OCI-LY7 (cell line): ENCODE data around the gene MTFP1. TPM values are rescaled to one million over a fixed set of nuclear protein-coding genes. Genes with fewer than 3 reads are reported as not detected.

ENCODE experiments used
- BruUV-seq: library from RNA; stranded (reverse); fragments of 400-500 nt; replicated peaks from 2 replicates; lab custom pipeline; 2021; lab: Mats Ljungman, UMichigan
- CTCF ChIA-PET: fragments of 300-600 bp; sonication (Branson Sonifier 250); formaldehyde crosslinking; loops from one replicate; lab custom pipeline; 2022; ENCODE audit warnings: antibody characterized with exemption; ENCODE audit not compliant: unreplicated experiment; lab: Charles Lee
- POLR2A ChIA-PET: fragments of 300-600 bp; sonication (Branson Sonifier 250); formaldehyde crosslinking; loops from one replicate; lab custom pipeline; 2022; ENCODE audit warnings: antibody characterized with exemption; lab: Charles Lee
- DNase-seq: peaks from one replicate; pipeline ENCODE4 v3.0.0-alpha.2; 2015; ENCODE audit warnings: low spot score
- H2AFZ ChIP-seq: fragments of 200-600 bp; sonication (generic), shearing (Covaris generic); 2 replicates; pipeline ENCODE4 v1.6.1; 2014; ENCODE audit warnings: mild to moderate bottlenecking, antibody characterized with exemption, low read length, moderate library complexity
- H3K27ac ChIP-seq: fragments of 200-600 bp; sonication (generic); 2 replicates; pipeline ENCODE4 v1.5.1; 2014; ENCODE audit warnings: mixed run types, low read depth, mild to moderate bottlenecking, moderate library complexity, low read length, inconsistent platforms; ENCODE audit not compliant: poor library complexity, severe bottlenecking
- H3K36me3 ChIP-seq: fragments of 200-600 bp; sonication (generic); 2 replicates; pipeline ENCODE4 v1.6.1; 2014; ENCODE audit warnings: mild to moderate bottlenecking, antibody characterized with exemption, low read length, moderate library complexity, mixed read lengths; ENCODE audit not compliant: insufficient read depth
- H3K4me1 ChIP-seq: fragments of 200-600 bp; sonication (generic); 2 replicates; pipeline ENCODE4 v1.5.1; 2014; ENCODE audit warnings: mild to moderate bottlenecking, low read length; ENCODE audit not compliant: insufficient read depth, poor library complexity, severe bottlenecking
- H3K4me2 ChIP-seq: fragments of 200-600 bp; sonication (generic); 2 replicates; pipeline ENCODE4 v1.6.1; 2014; ENCODE audit warnings: mild to moderate bottlenecking, low read length
- H3K4me3 ChIP-seq: fragments of 200-600 bp; sonication (generic); 2 replicates; pipeline ENCODE4 v1.5.1; 2014; ENCODE audit warnings: mild to moderate bottlenecking, low read depth, low read length; ENCODE audit not compliant: poor library complexity, severe bottlenecking
- H3K79me2 ChIP-seq: fragments of 200-600 bp; sonication (generic); 2 replicates; pipeline ENCODE4 v1.6.1; 2016; ENCODE audit warnings: low read depth, mild to moderate bottlenecking, low read length, moderate library complexity, mixed read lengths; ENCODE audit not compliant: insufficient read depth
- H3K9me2 ChIP-seq: fragments of 200-600 bp; sonication (generic); 2 replicates; pipeline ENCODE4 v1.6.1; 2016; ENCODE audit warnings: mild to moderate bottlenecking, low read length, mixed read lengths; ENCODE audit not compliant: insufficient read depth
- H3K9me3 ChIP-seq: fragments of 200-600 bp; sonication (generic); 2 replicates; pipeline ENCODE4 v1.6.1; 2014; ENCODE audit warnings: mild to moderate bottlenecking, mixed run types, low read length, mixed read lengths
- H4K20me1 ChIP-seq: fragments of 200-600 bp; sonication (generic); 2 replicates; pipeline ENCODE4 v1.6.1; 2014; ENCODE audit warnings: mild to moderate bottlenecking, antibody characterized with exemption, low read length, moderate library complexity, mixed read lengths; ENCODE audit not compliant: insufficient read depth
- CTCF ChIP-seq: fragments of 200-600 bp; sonication (generic); conservative IDR thresholded peaks from 2 replicates; pipeline ENCODE4 v1.5.1; 2014; ENCODE audit warnings: mild to moderate bottlenecking, antibody characterized with exemption, low read length, moderate library complexity, mixed read lengths
- EZH2phosphoT487 ChIP-seq: fragments of 200-600 bp; sonication (generic); IDR thresholded peaks from 2 replicates; pipeline ENCODE4 v1.6.1; 2018; ENCODE audit warnings: low read depth, borderline replicate concordance, mild to moderate bottlenecking, mixed run types, antibody characterized with exemption, low read length, moderate library complexity, mixed read lengths
- intact Hi-C: fragments of 100-400 bp; cut with micrococcal nuclease; formaldehyde crosslinking; loops from one replicate; pipeline ENCODE4 v1.10.0; 2022; ENCODE audit not compliant: unreplicated experiment
- total RNA-seq, 2 experiments: library from RNA; depleted of rRNA in 1 of 2; stranded (reverse); fragments of >200 nt in 1 of 2; shearing (Covaris generic) in 1 of 2; gene quantifications; 2 replicates each; pipeline ENCODE4 v1.2.3, GENCODE V29; 2014 to 2022

The MTFP1 gene
- total RNA-seq, 2 experiments from 2014 or later: 81.9 to 83.2 TPM

- no peak overlapping the region for H3K4me2 ChIP-seq
- ChIA-PET POLR2A (no interaction called here), CTCF (interaction anchor here (0.7 kb wide), 1 partner anchor 33 kb away, joined by 4 read pairs; no protein-coding TSS in a partner anchor)
- no peak overlapping the region for H2AFZ ChIP-seq
- H3K4me1 ChIP-seq: peaks cover 8% of the 10 kb centered on the region
- DNase-seq: no peak
- H3K9me3 ChIP-seq: no peaks in the 10 kb centered on the region
- intact Hi-C loops: no loop called here
- H3K27ac ChIP-seq: no peak overlapping the region
- TF ChIP-seq EZH2phosphoT487 (no peak), CTCF (no peak)
- H4K20me1 ChIP-seq: no peaks in the 10 kb centered on the region
- no TSS peak for BruUV-seq
- H3K79me2 ChIP-seq: no peaks in the 10 kb centered on the region
- no peaks in the 10 kb centered on the region for H3K9me2 ChIP-seq
- no peaks in the 10 kb centered on the region for H3K36me3 ChIP-seq
- H3K4me3 ChIP-seq: no peak overlapping the region
Measured at GRCh38 chr22:30397656-30398635, 27.6 kb upstream of the MTFP1 start.

- H3K36me3 ChIP-seq: no peaks in the 10 kb centered on the region
- no peaks in the 10 kb centered on the region for H3K9me2 ChIP-seq
- no peak overlapping the region for H3K4me2 ChIP-seq
- no peak overlapping the region for H3K4me3 ChIP-seq
- ChIA-PET CTCF (no interaction called here), POLR2A (interaction anchor here (0.7 kb wide), 1 partner anchor 591 kb away, joined by 9 read pairs; no protein-coding TSS in a partner anchor)
- no peaks in the 10 kb centered on the region for H3K4me1 ChIP-seq
- no peaks in the 10 kb centered on the region for H3K79me2 ChIP-seq
- DNase-seq: no peak
- BruUV-seq: no TSS peak
- no peaks in the 10 kb centered on the region for H4K20me1 ChIP-seq
- intact Hi-C loops: no loop called here
- no peaks in the 10 kb centered on the region for H3K9me3 ChIP-seq
- TF ChIP-seq CTCF: no peak
- no peak for TF ChIP-seq EZH2phosphoT487
- no peak overlapping the region for H3K27ac ChIP-seq
- no peak overlapping the region for H2AFZ ChIP-seq
Measured at GRCh38 chr22:30398685-30399680, 26.6 kb upstream of the MTFP1 start.
